Loucy (cell line): Measurements from ENCODE around the gene HNRNPK.

Experiments
- CTCF ChIP-seq: fragments of 200-600 bp; sonication (generic); conservative IDR thresholded peaks from 2 replicates; pipeline ENCODE4 v1.5.1; 2014; ENCODE audit warnings: mild to moderate bottlenecking, antibody characterized with exemption, low read length
- EZH2phosphoT487 ChIP-seq: fragments of 200-600 bp; IDR thresholded peaks from 2 replicates; pipeline ENCODE4 v1.6.1; 2018; ENCODE audit warnings: antibody characterized with exemption, mild to moderate bottlenecking, moderate library complexity, borderline replicate concordance

GRCh38 chr9:83940590-83941303 is 39.3 kb downstream of the HNRNPK start:
- no peak for TF ChIP-seq CTCF
- TF ChIP-seq EZH2phosphoT487, result no peak
